ENCODE results near the gene OR1G1. TPM values are rescaled to one million over a fixed set of nuclear protein-coding genes. Genes with fewer than 3 reads are reported as not detected.

Gene OR1G1
- not detected in 2 replicates for total RNA-seq

DNA sequence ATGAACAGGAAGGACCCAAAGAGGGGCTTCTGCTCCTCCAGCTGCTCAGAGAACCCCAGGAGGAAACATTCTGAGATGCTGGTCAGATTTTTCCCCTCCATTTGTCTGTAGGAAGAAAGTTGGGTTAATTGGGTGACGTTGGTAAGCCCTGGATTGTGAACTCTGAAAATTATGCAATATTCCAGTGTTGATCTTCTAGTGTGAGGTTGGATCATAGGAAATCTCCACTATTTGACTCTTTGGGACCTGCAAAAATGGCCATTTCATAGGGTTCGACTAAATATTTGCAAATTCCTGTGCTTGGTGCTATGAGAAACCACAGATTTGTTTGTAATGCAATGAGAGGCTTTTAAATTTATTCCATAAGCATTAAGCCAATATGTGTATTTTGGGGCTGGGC lies at the start of gene OR1G1:
Gene OR1G1 (minus strand): TSS at position 101 of the 400 bp plus-strand sequence. CDS start 0 bp downstream, at position 101.

DNA sequence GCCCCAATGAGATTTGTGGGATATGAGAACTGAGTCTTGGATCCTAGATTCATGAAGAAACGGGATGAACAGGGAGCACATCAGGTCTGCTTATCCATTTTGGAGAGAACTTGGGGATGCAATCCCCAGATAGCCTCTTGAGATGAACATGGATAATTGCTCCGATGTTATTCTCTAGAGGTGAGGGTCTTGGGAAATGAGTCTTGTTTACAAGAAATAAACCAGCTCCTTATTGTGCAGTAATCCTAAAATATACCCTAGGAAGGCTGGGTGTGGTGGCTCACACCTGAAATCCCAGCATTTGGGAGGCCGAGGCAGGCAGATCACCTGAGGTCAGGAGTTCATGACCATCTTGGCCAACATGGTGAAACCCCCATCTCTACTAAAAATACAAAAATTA lies 23.0 kb downstream of the OR1G1 start, which contains the start of gene OR1D2:
Gene OR1D2 (minus strand): TSS at position 101 of the 400 bp plus-strand sequence. CDS start 11,426 bp downstream, outside the sequence.

Other genes with a start within 250 kb of the OR1G1 start
- not detected in 2 replicates for gene OR1D5, start 63.9 kb downstream of the OR1G1 start, total RNA-seq
- not detected in 2 replicates for gene OR1D2, start 23.1 kb downstream of the OR1G1 start, total RNA-seq
- not detected in 2 replicates for gene OR1A2, start 70.0 kb upstream of the OR1G1 start, total RNA-seq
- gene OR1A1, start 80.1 kb upstream of the OR1G1 start, total RNA-seq, result not detected in 2 replicates
- 0.07 and 0.10 TPM in 2 replicates for gene OR3A1, start 170.8 kb upstream of the OR1G1 start, total RNA-seq